ENCODE measurements around the gene ARID4A. TPM values are rescaled to one million over a fixed set of nuclear protein-coding genes. Genes with fewer than 3 reads are reported as not detected.

ARID4A gene
- total and polyA plus RNA-seq, 9 of the 15 experiments (the other 6 are each of a cell fraction or from before 2014, with no cell fraction given) = 2.4 to 11.5 (median 8.7) TPM

DNA sequence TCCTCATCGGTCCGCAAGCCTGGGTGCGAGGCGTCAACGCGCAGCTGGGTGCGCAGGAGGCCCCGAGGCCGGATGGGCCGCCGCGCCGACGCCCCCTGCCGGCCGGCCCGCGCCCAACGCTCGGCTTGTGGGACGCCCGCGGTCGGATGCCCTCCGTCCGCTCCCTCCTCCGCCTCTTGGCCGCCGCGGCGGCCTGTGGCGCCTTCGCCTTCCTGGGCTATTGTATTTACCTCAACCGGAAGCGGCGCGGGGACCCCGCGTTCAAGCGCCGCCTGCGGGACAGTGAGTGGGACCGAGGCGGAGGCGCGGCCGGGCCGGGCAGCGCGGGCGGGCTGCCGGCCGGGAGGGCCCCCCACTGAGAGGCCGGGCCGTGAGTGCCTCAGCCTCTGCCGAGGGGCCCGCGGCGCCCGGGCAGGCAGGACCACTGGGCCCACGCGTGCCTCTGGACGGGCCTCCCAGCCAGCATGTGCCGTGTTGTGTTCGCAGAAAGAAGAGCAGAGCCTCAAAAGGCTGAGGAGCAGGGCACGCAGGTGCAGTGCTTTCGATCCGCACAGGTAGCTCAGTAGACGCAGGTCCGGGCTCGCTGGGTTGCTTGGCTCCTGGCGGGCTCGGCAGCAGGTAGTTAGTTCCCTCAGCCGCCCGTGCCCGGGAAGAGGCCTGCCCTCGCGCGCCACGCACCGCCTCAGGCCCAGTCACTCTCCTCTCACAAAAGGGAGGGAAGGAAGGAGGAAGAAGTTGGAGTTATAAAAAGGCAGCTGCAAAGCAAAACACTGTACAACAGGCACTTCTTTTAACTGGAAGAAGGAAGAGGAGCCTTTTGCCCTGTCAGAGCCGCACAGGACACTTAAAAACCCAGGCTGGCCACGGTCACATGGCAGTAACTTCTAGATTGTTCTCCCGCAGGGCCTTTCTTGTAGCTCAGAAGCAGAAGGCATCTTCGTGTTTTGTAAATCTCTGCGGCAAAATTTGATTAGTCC is 97.7 kb downstream of the ARID4A start, which contains the start of gene TOMM20L (continued):
- TF ChIP-seq, protein P1, sequence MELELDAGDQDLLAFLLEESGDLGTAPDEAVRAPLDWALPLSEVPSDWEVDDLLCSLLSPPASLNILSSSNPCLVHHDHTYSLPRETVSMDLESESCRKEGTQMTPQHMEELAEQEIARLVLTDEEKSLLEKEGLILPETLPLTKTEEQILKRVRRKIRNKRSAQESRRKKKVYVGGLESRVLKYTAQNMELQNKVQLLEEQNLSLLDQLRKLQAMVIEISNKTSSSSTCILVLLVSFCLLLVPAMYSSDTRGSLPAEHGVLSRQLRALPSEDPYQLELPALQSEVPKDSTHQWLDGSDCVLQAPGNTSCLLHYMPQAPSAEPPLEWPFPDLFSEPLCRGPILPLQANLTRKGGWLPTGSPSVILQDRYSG (tag; conservative IDR thresholded peaks at IDR 0.05; ENCODE audit: low read depth) = no peak
- TF ChIP-seq, protein P2, sequence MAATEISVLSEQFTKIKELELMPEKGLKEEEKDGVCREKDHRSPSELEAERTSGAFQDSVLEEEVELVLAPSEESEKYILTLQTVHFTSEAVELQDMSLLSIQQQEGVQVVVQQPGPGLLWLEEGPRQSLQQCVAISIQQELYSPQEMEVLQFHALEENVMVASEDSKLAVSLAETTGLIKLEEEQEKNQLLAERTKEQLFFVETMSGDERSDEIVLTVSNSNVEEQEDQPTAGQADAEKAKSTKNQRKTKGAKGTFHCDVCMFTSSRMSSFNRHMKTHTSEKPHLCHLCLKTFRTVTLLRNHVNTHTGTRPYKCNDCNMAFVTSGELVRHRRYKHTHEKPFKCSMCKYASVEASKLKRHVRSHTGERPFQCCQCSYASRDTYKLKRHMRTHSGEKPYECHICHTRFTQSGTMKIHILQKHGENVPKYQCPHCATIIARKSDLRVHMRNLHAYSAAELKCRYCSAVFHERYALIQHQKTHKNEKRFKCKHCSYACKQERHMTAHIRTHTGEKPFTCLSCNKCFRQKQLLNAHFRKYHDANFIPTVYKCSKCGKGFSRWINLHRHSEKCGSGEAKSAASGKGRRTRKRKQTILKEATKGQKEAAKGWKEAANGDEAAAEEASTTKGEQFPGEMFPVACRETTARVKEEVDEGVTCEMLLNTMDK (IDR thresholded peaks at IDR 0.05; ENCODE audit: borderline replicate concordance, insufficient read depth, low read depth, low read length, poor library complexity, severe bottlenecking) = peak; percentile 35
- TF ChIP-seq RFX1 (IDR thresholded peaks at IDR 0.05) = no peak
- TF ChIP-seq NRF1 (conservative IDR thresholded peaks at IDR 0.05 in 1 of 2, IDR thresholded peaks at IDR 0.05 in 1 of 2) = peak; percentile 84 to 86; a peak in 2 of 4 replicates
- no peak for TF ChIP-seq TAF7 (tag; IDR thresholded peaks at IDR 0.05)
- TF ChIP-seq ESRRA (IDR thresholded peaks at IDR 0.05; ENCODE audit: borderline replicate concordance, low read depth) = no peak
- TF ChIP-seq ZNF282 (CRISPR knock-in tag; IDR thresholded peaks at IDR 0.05) = no peak
- TF ChIP-seq, protein P3, sequence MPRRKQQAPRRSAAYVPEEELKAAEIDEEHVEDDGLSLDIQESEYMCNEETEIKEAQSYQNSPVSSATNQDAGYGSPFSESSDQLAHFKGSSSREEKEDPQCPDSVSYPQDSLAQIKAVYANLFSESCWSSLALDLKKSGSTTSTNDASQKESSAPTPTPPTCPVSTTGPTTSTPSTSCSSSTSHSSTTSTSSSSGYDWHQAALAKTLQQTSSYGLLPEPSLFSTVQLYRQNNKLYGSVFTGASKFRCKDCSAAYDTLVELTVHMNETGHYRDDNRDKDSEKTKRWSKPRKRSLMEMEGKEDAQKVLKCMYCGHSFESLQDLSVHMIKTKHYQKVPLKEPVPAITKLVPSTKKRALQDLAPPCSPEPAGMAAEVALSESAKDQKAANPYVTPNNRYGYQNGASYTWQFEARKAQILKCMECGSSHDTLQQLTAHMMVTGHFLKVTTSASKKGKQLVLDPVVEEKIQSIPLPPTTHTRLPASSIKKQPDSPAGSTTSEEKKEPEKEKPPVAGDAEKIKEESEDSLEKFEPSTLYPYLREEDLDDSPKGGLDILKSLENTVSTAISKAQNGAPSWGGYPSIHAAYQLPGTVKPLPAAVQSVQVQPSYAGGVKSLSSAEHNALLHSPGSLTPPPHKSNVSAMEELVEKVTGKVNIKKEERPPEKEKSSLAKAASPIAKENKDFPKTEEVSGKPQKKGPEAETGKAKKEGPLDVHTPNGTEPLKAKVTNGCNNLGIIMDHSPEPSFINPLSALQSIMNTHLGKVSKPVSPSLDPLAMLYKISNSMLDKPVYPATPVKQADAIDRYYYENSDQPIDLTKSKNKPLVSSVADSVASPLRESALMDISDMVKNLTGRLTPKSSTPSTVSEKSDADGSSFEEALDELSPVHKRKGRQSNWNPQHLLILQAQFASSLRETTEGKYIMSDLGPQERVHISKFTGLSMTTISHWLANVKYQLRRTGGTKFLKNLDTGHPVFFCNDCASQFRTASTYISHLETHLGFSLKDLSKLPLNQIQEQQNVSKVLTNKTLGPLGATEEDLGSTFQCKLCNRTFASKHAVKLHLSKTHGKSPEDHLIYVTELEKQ (CRISPR knock-in tag; IDR thresholded peaks at IDR 0.05) = no peak
- TF ChIP-seq FOXA1 (IDR thresholded peaks at IDR 0.05; ENCODE audit: borderline replicate concordance) = no peak
- TF ChIP-seq, protein P4, sequence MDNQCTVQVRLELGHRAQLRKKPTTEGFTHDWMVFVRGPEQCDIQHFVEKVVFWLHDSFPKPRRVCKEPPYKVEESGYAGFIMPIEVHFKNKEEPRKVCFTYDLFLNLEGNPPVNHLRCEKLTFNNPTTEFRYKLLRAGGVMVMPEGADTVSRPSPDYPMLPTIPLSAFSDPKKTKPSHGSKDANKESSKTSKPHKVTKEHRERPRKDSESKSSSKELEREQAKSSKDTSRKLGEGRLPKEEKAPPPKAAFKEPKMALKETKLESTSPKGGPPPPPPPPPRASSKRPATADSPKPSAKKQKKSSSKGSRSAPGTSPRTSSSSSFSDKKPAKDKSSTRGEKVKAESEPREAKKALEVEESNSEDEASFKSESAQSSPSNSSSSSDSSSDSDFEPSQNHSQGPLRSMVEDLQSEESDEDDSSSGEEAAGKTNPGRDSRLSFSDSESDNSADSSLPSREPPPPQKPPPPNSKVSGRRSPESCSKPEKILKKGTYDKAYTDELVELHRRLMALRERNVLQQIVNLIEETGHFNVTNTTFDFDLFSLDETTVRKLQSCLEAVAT (IDR thresholded peaks at IDR 0.05) = no peak
- TF ChIP-seq, protein P5, sequence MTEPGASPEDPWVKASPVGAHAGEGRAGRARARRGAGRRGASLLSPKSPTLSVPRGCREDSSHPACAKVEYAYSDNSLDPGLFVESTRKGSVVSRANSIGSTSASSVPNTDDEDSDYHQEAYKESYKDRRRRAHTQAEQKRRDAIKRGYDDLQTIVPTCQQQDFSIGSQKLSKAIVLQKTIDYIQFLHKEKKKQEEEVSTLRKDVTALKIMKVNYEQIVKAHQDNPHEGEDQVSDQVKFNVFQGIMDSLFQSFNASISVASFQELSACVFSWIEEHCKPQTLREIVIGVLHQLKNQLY (CRISPR knock-in tag; conservative IDR thresholded peaks at IDR 0.05) = no peak
- TF ChIP-seq ETV6 (IDR thresholded peaks at IDR 0.05; ENCODE audit: borderline replicate concordance in 1 of 2, low read depth in 2 of 2, low read length in 1 of 2) = no peak
- no peak for TF ChIP-seq ETV6 (CRISPR knock-in tag; IDR thresholded peaks at IDR 0.05; ENCODE audit: borderline replicate concordance)
- TF ChIP-seq, protein P6, sequence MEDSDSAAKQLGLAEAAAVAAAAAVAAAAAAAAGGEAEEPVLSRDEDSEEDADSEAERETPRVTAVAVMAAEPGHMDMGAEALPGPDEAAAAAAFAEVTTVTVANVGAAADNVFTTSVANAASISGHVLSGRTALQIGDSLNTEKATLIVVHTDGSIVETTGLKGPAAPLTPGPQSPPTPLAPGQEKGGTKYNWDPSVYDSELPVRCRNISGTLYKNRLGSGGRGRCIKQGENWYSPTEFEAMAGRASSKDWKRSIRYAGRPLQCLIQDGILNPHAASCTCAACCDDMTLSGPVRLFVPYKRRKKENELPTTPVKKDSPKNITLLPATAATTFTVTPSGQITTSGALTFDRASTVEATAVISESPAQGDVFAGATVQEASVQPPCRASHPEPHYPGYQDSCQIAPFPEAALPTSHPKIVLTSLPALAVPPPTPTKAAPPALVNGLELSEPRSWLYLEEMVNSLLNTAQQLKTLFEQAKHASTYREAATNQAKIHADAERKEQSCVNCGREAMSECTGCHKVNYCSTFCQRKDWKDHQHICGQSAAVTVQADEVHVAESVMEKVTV (CRISPR knock-in tag; IDR thresholded peaks at IDR 0.05) = no peak
- TF ChIP-seq ZNF124 (CRISPR knock-in tag; IDR thresholded peaks at IDR 0.05) = no peak
